ENCODE measurements around the gene PHKB.

DNA sequence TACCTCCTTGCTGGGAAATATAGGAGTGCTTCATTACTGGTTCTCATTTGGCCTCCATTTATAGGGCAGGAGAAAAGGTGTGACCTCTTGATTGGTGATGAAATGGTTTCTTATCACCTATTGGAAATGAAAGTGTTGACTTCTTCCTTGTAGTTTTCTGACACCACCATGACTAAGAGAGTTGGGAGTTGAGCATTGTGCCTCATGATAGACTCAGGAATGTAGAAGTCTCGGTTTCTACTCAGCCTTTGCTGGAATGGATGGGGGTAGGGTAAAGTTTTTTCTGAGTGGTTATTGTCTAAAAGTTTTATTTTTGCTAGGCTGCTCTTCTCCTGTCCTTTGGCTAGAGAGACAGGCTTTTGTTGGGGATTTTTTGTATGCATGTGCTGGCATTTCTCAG lies 117.4 kb downstream of the PHKB start:
- TF ChIP-seq EZH2 (optimal IDR thresholded peaks at IDR 0.05; ENCODE audit: low read depth, low read length): no peak
- TF ChIP-seq, protein P1, sequence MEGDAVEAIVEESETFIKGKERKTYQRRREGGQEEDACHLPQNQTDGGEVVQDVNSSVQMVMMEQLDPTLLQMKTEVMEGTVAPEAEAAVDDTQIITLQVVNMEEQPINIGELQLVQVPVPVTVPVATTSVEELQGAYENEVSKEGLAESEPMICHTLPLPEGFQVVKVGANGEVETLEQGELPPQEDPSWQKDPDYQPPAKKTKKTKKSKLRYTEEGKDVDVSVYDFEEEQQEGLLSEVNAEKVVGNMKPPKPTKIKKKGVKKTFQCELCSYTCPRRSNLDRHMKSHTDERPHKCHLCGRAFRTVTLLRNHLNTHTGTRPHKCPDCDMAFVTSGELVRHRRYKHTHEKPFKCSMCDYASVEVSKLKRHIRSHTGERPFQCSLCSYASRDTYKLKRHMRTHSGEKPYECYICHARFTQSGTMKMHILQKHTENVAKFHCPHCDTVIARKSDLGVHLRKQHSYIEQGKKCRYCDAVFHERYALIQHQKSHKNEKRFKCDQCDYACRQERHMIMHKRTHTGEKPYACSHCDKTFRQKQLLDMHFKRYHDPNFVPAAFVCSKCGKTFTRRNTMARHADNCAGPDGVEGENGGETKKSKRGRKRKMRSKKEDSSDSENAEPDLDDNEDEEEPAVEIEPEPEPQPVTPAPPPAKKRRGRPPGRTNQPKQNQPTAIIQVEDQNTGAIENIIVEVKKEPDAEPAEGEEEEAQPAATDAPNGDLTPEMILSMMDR (IDR thresholded peaks at IDR 0.05; ENCODE audit: low read length): no peak

Measured in MM.1S (cell line).